Kasumi-1 (cell line): ENCODE results near the gene B3GAT2.

Experiments
- DNase-seq, 2 experiments: peaks; one replicate each; lab custom pipeline; 2025; lab: John Stamatoyannopoulos, UW

Gene B3GAT2

GRCh38 chr6:70900047-70900446 lies 56.8 kb downstream of the B3GAT2 start:
- no peak for DNase-seq

GRCh38 chr6:70894001-70894400 lies 62.9 kb downstream of the B3GAT2 start:
- DNase-seq: no peak

GRCh38 chr6:70889270-70889669 lies 67.6 kb downstream of the B3GAT2 start:
- DNase-seq: no peak

- DNase-seq: no peak
Measured at GRCh38 chr6:70886661-70887060, 70.2 kb downstream of the B3GAT2 start.

- no peak for DNase-seq
Measured at GRCh38 chr6:70886071-70886470, 70.8 kb downstream of the B3GAT2 start.

- peak; percentile 61 to 70 for DNase-seq
Measured at GRCh38 chr6:70884074-70884983, 72.5 kb downstream of the B3GAT2 start.

GRCh38 chr6:70879496-70879895 lies 77.4 kb downstream of the B3GAT2 start:
- DNase-seq: no peak

GRCh38 chr6:70874181-70874913 lies 82.5 kb downstream of the B3GAT2 start:
- no peak for DNase-seq

GRCh38 chr6:70872469-70872868 lies 84.4 kb downstream of the B3GAT2 start:
- DNase-seq: no peak

GRCh38 chr6:70864401-70864800 lies 92.5 kb downstream of the B3GAT2 start:
- no peak for DNase-seq

- DNase-seq: peak; percentile 7 to 12
Measured at GRCh38 chr6:70863343-70863742, 93.5 kb downstream of the B3GAT2 start.

- no peak for DNase-seq
Measured at GRCh38 chr6:70860920-70861319, 95.9 kb downstream of the B3GAT2 start.

- DNase-seq: no peak
Measured at GRCh38 chr6:70860045-70860444, 96.8 kb downstream of the B3GAT2 start.

GRCh38 chr6:70857387-70858077 lies 99.3 kb downstream of the B3GAT2 start:
- no peak for DNase-seq

- no peak for DNase-seq
Measured at GRCh38 chr6:70852667-70853246, 104.1 kb downstream of the B3GAT2 start.

- DNase-seq: no peak
Measured at GRCh38 chr6:70849348-70850069, 107.4 kb downstream of the B3GAT2 start.

- peak in 1 of 2 experiments; percentile 1 for DNase-seq
Measured at GRCh38 chr6:70847106-70848084, 109.5 kb downstream of the B3GAT2 start.

GRCh38 chr6:70846207-70846835 lies 110.5 kb downstream of the B3GAT2 start:
- DNase-seq: no peak

GRCh38 chr6:70844301-70844700 lies 112.6 kb downstream of the B3GAT2 start:
- DNase-seq: no peak
